Measurements from ENCODE around the gene ABCB11. TPM values are rescaled to one million over a fixed set of nuclear protein-coding genes. Genes with fewer than 3 reads are reported as not detected.

ABCB11 gene
- polyA plus RNA-seq, 3 donors, result not detected

- WGBS (ENCODE audit: insufficient coverage), result no CpG with 5 or more reads among the region's 1 CpG
- no peaks in the 10 kb centered on the region for H3K79me2 ChIP-seq (ENCODE audit: insufficient read depth, low read length)
- H3K4me1 ChIP-seq (ENCODE audit: control insufficient read depth in 1 of 2, insufficient read depth in 2 of 2, low read length in 2 of 2), result no peaks in the 10 kb centered on the region
- Mint-ChIP-seq H3K27ac (no peak overlapping the region), H3K4me1 (no peaks in the 10 kb centered on the region), H3K27me3 (ENCODE audit: low read depth in 3 of 3) (no peaks in the 10 kb centered on the region), H3K9me3 (peaks cover 23 to 38% (median 28%) of the 10 kb centered on the region in 7 donors), H3K36me3 (peaks cover 2 to 8% of the 10 kb centered on the region in 2 donors), H3K4me3 (no peak overlapping the region)
- H3K9ac ChIP-seq (ENCODE audit: insufficient read depth, low read length, poor library complexity, severe bottlenecking), result no peak overlapping the region
- H3K4me3 ChIP-seq (replicated peaks in 1 of 3; ENCODE audit: low read depth in 2 of 3, low read length in 3 of 3), result no peak overlapping the region
- no peak for DNase-seq
- no peak overlapping the region for H3K4me2 ChIP-seq (replicated peaks; ENCODE audit: extremely low read depth, low read length, poor library complexity, severe bottlenecking)
- TF ChIP-seq CTCF (IDR thresholded peaks at IDR 0.05), result no peak
- H3K27me3 ChIP-seq (ENCODE audit: control insufficient read depth in 2 of 2, insufficient read depth in 2 of 2, low read length in 2 of 2), result no peaks in the 10 kb centered on the region
- no peak overlapping the region for H3K27ac ChIP-seq (ENCODE audit: low read depth in 1 of 2, low read length in 2 of 2)
- intact Hi-C loops (cut with micrococcal nuclease), result no loop called here
- H3K9me3 ChIP-seq (replicated peaks in 1 of 2; ENCODE audit: control insufficient read depth in 1 of 2, insufficient read depth in 1 of 2, low read length in 2 of 2), result peaks cover 8 to 10% of the 10 kb centered on the region in 2 donors
- H2AFZ ChIP-seq (ENCODE audit: insufficient read depth, low read depth, low read length, poor library complexity, severe bottlenecking), result no peak overlapping the region
- H4K20me1 ChIP-seq (ENCODE audit: insufficient read depth, low read length), result no peaks in the 10 kb centered on the region
- H3K36me3 ChIP-seq (replicated peaks in 1 of 2; ENCODE audit: control insufficient read depth in 1 of 2, insufficient read depth in 2 of 2, low read length in 2 of 2), result no peaks in the 10 kb centered on the region
These were observed 79.3 kb downstream of the ABCB11 start for GRCh38 chr2:168951871-168952270.

GRCh38 chr2:168949324-168949723 is 81.8 kb downstream of the ABCB11 start:
- no peak overlapping the region for H3K27ac Mint-ChIP-seq
- H4K20me1 ChIP-seq (ENCODE audit: insufficient read depth, low read length), result no peaks in the 10 kb centered on the region
- intact Hi-C loops (cut with micrococcal nuclease), result no loop called here
- no peaks in the 10 kb centered on the region for H3K36me3 ChIP-seq (replicated peaks in 1 of 2; ENCODE audit: control insufficient read depth in 1 of 2, insufficient read depth in 2 of 2, low read length in 2 of 2)
- H3K36me3 Mint-ChIP-seq, result peaks cover 0 to 8% of the 10 kb centered on the region in 2 donors
- H3K4me2 ChIP-seq (replicated peaks; ENCODE audit: extremely low read depth, low read length, poor library complexity, severe bottlenecking), result no peak overlapping the region
- no peaks in the 10 kb centered on the region for H3K9me3 ChIP-seq (replicated peaks in 1 of 2; ENCODE audit: control insufficient read depth in 1 of 2, insufficient read depth in 1 of 2, low read length in 2 of 2)
- no peaks in the 10 kb centered on the region for H3K79me2 ChIP-seq (ENCODE audit: insufficient read depth, low read length)
- peaks cover 11 to 20% (median 14%) of the 10 kb centered on the region in 7 donors for H3K9me3 Mint-ChIP-seq
- no peak overlapping the region for H3K9ac ChIP-seq (ENCODE audit: insufficient read depth, low read length, poor library complexity, severe bottlenecking)
- H2AFZ ChIP-seq (ENCODE audit: insufficient read depth, low read depth, low read length, poor library complexity, severe bottlenecking), result no peak overlapping the region
- TF ChIP-seq CTCF (IDR thresholded peaks at IDR 0.05), result no peak
- no peaks in the 10 kb centered on the region for H3K27me3 Mint-ChIP-seq (ENCODE audit: low read depth in 3 of 3)
- no peaks in the 10 kb centered on the region for H3K4me1 Mint-ChIP-seq
- no peak overlapping the region for H3K4me3 Mint-ChIP-seq
- H3K27me3 ChIP-seq (ENCODE audit: control insufficient read depth in 2 of 2, insufficient read depth in 2 of 2, low read length in 2 of 2), result no peaks in the 10 kb centered on the region
- no peak for DNase-seq
- no CpG with 5 or more reads among the region's 1 CpG for WGBS (ENCODE audit: insufficient coverage)
- H3K27ac ChIP-seq (ENCODE audit: low read depth in 1 of 2, low read length in 2 of 2), result no peak overlapping the region
- H3K4me1 ChIP-seq (ENCODE audit: control insufficient read depth in 1 of 2, insufficient read depth in 2 of 2, low read length in 2 of 2), result no peaks in the 10 kb centered on the region
- H3K4me3 ChIP-seq (replicated peaks in 1 of 3; ENCODE audit: low read depth in 2 of 3, low read length in 3 of 3), result no peak overlapping the region

Data from CD14-positive monocyte (primary cell).